GM12801 (cell line): ENCODE measurements around the gene CAPN6.

Source experiments
- CTCF ChIP-seq: IDR thresholded peaks from one replicate; pipeline ENCODE4 v1.5.1; 2011; ENCODE audit warnings: control low read depth; ENCODE audit not compliant: insufficient read length; ENCODE audit errors: extremely low read depth

CAPN6 gene

GRCh38 chrX:111260451-111260850 lies 9.8 kb downstream of the CAPN6 start:
- TF ChIP-seq CTCF, result no peak

- no peak for TF ChIP-seq CTCF
Observed at GRCh38 chrX:111259559-111259958, 10.7 kb downstream of the CAPN6 start.

- TF ChIP-seq CTCF, result no peak
Observed at GRCh38 chrX:111257733-111258132, 12.6 kb downstream of the CAPN6 start.

GRCh38 chrX:111254896-111255693 lies 15.2 kb downstream of the CAPN6 start:
- no peak for TF ChIP-seq CTCF

GRCh38 chrX:111244235-111244750 lies 26.0 kb downstream of the CAPN6 start:
- no peak for TF ChIP-seq CTCF

GRCh38 chrX:111216293-111216801 lies 53.9 kb downstream of the CAPN6 start:
- TF ChIP-seq CTCF, result no peak

GRCh38 chrX:111207851-111208250 lies 62.4 kb downstream of the CAPN6 start:
- TF ChIP-seq CTCF, result no peak
